C1 segment of cervical spinal cord (tissue), 14 donors: ENCODE data around the gene BICD1.
"Not testable (repeated sequence)": the region's sequence is repeated elsewhere in the genome, so short reads cannot be mapped to it uniquely, and the experiment has no call there.

Experiments used
- DNase-seq, 14 donors: peaks; one replicate each; lab custom pipeline; 2025; lab: John Stamatoyannopoulos, UW

BICD1 gene

DNA sequence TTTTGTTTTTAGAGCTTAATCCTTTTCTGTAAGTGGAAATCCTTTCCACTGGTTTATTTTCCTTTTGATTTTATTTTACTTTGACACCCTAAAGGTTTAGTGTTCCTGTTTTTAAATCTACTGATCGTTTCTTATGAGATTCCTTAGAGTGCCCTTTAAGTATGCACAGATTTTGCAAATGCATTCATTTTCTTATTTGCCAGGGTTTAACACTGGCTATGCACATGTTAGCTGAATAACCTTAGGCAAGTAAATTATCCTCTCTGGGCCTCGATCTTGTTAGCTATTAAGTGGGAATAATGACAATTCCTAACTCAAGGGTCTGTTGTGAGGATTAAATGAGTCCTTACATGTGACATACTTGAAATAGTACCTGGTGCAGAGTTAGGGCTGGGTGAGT lies 136.0 kb downstream of the BICD1 start:
- DNase-seq, result no peak

DNA sequence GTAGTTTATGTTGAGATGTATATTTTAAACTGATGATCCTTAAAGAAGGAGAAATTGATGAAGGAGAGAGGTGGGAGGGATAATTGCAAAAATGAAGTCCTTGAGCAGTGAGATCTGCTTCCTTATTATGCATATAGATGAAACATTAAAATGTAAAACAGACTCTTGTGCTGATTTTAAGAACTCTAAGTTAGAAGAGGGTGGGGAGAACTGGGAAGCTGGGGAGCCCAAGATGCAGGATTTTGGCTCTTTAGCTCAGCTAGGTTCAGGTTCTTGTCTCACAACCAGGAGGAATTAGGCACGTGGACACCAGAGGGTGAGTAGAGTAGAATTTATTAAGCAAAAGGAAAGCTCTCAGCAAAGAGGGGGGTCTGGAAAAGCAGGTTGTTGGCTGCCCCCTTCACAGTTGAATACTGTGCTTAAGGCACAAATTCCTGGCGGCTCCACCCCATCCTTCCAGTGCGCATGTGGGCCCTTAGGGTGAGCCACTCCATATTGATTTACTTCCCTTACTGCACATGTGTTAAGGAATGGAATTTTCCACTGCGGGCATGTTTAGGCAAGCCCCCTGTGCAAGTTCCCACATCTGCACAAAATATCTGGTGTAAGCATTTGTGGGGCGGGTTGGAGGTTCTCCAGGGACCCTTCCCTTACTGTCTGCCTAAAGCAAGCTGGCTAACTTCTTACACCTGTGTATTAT lies 141.9 kb downstream of the BICD1 start:
- no peak for DNase-seq

DNA sequence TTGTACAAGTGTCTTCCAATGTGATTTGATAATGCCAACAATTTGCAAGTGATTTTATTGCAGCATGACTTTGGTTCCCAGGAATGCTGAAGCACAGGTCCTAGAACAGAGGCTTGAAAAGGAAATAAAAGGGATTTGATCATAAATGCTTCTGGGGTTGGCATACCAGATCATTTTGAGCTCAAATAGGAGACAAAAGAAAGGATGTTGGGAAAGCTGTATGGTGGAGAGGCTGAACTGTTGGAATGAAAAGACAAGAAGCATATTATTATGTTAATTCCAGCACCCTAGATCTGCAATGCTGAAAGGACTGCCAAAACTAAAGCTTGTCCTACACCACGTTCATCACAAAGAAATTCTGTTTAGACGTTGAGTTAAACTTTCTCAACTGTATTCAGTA lies 143.1 kb downstream of the BICD1 start:
- DNase-seq, result no peak

DNA sequence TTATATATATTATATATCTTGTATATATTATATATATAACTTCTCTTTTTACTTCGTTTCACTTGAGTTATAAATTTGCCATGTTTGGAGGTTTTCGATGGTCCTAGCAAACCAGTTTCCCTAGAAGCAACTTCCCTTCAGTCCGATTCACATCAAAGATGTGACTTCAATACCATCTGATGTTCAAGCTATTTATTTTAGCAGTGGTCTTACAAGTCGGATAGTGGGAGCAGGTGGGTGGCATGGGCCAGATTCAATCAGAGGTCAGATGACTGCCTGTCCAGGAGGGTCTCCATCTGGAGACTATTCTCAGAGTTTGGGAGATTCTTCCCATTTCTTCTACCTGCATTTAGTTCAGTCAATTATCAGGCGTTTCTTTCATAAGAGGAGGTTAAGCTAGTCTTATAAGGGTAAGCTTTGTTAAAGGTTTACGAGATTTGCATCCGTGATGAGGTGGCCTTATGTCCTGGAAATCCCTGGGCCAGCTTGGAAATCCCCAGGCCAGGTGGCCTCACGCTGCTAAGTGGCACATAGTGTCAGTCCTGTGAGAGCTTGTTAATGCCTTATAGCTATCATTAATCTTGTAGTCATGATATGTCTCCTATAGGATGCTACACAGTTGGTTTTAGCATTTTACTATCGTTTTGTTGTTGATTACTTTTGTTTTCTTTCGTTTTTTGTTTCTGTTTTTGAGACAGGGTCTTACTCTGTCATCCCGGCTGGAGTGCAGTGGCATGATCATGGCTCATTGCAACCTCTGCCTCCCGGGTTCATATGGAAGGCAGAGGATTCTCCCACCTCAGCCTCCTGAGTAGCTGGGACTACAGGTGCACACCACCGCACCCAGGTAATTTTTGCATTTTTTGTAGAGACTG lies 145.8 kb downstream of the BICD1 start:
- peak in 1 of 14 donors; percentile 6 for DNase-seq

DNA sequence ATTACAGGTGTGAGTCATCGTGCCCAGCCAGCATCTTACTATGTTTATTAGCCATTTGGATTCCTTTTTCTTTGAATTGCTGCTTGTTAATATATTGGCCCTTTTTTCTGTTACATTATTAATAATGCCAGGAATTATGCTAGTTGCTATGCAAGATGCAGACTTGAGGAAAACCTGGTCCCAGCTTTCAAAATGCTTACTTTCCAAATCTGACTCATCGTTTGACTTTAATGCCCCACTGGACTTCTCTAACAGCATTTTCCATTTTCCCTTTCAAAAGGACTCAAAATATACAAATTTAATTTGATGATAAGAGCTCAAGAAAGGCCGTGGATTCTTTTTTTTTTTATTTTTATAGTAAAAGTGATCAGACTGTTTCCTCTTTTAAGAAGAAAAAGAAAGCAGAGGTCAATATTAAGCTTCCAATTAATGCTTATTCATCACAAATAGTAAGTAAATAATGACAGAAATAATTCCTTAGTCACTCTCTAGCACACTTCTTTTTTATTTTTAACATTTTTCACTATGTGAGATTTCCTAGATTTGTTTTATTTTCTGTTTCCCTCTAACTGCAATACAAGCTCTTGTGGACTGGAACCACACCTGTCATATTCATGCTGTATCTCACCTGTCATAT lies 146.6 kb downstream of the BICD1 start:
- no peak for DNase-seq

DNA sequence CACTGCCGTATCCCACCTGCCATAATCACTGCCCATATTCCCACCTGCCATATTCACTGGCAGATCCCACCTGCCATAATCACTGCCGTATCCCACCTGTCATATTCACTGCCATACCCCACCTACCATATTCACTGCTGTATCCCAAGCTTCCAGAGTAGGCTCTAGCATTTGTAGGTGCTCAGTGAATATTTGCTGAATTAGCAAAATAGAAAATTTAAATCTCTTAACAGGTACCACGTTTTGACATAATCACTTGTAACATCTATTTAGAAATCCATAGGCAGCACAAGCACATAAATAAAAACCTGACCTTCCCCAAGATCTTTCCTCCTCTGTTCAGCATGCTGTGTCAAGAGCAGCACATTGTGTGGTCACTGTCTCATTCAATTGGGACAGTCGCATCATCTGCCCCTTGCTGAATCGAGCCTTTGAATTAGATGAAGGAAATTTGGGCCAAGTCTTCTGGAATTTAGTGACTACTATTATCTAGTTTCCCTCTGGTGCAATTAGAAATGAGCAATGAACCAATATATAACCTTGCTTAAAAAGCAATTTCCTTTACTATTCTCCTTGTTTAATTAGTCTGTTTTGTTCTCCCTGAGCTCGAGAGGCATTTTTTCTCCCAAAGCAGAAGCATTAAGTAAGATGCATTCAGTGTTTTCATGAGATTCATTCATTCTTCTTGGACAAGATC lies 147.8 kb downstream of the BICD1 start:
- no peak for DNase-seq

DNA sequence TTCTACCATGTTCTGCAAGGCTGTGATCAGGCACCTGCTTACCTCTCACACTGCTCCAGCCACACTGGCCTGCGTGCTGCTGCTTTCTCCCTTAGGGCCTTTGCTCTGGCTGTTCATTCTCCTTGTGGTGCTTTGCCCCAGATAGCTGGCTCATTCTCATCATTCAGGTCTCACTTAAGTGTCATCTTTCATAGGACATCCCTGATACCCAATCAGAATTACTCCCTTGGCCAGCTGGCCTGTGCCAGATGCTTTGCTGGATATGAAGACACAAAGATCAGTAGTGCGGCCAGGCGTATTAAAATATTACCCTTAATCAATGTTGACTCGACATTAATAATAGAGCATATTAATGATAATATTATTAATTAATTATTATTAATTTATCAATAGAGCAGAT lies 148.9 kb downstream of the BICD1 start:
- no peak for DNase-seq

DNA sequence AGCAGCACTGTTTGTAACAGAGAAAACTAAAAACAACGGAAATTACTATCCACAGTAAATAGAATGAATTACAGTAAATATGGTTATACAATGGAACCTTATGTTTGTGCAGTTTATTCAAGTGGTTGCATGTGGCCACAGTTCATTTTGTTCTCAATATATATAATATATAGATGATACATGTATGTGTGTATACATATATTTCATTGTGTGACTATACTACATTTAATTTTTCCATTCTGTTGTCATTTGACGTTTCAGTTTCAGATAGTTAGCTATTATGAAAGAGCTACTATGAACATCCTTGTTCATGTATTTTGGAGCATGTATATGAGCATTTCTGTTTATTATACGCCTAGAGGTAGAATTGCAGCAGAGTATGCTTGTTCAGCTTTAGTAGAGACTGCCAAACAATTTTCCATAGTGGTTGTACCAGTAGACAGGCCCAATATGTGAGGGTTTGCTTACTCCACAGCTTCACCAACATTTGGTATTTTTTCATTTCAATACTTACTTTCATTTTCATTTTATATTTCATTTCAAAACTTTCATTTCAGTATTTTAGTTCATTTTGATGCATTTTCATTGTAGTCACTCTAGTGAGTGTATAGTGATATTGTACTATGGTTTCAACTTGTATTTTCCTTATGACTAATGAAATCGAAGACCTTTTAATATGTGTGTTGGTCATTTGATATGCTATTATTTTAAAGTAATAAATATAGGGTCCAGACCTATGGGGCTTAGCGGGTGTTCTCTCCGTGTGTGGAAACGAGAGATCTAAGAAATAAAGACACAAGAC lies 151.2 kb downstream of the BICD1 start:
- DNase-seq, result no peak

DNA sequence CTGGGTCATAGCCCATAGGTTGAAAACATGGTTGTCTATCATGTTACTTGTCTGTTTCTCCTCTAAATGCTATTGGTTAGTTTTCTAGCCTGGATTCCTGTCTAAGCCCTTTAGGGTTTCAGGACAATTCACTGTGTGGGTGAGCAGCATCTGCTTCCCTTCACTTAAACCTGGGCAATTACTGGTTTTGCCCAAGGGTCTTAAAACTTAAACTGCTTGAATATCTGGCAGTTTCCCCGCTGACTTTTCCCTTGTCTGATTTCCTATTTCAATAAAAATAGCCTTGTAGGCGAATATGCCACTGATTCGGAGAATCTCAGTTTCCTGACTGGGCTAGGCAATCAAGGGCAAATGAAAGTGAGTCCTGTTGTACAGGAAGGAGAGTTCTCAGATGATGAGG lies 154.0 kb downstream of the BICD1 start:
- DNase-seq, result no peak

DNA sequence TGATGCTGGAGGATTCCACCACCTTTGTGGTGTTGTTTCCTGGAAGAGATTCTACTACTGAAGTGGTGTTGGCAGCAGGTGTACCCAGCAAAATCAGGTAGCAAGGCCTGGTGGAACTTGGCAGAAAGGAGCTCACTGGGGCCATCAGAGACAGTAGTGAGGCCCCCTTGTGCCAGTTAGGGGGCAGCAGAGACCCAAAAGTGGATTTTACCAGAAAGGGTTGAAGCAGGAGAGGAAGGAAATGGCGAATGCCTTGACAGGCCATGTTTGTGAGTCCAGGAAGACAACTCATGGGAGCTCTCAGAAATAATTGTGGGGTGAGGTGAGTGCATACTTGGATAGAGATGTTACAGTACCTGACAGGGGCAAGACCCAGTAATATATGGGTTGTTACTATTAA lies 155.0 kb downstream of the BICD1 start:
- no peak for DNase-seq

DNA sequence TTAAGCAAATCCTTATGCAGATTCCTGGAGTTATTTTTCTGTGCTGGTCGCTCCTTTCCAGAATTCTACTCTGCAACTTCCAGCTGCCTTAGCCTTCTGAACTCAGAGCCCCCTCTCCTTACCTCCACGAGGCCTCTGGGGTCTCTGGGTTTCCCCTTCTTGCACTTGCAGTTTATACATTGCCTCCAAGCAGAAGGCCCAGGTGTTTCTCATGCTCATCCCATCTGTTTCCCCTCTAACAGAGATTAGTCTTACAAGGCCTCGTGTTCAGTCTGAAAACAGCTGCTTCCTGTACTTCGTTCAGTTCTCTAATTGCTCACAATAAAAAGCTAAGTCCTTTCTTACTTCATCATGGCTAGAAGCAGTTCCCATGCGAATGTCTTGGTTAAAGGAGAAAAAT lies 158.3 kb downstream of the BICD1 start:
- no peak for DNase-seq

DNA sequence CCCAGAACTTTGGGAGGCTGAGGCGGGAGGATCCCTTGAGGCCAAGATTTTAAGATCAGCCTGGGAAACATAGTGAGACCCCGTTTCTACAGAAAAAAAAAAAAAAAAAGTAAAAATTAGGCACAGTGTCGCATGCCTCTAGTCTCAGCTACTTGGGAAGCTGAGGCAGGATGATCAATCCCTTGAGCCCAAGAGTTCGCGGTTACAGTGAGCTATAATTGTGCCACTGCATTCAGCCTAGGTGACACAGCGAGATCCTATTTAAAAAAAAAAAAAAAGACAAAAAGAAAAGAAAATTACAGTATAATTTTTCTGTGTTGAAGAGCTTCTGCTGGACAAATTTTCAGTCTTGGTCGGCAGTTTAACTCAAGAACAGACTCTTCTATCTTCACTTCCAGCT lies 158.8 kb downstream of the BICD1 start:
- DNase-seq, result no peak

DNA sequence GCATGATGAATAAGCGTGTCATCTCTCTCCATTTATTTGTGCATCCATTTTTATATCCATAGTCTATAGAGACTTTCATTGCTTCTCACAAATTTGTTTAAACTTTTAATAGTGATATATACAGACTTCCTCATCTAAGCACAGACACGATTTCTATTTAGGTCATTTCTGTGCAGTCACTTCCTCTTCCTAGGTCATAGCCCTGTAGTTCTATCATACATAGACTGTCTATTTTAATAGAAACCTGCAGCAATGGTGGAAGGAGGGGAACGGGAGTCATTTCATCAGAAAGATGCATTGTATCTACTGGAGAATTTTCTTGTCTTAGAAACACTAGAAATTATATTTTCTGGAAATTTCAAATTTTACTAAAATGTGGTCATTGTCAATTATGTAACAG lies 159.3 kb downstream of the BICD1 start:
- DNase-seq, result no peak

DNA sequence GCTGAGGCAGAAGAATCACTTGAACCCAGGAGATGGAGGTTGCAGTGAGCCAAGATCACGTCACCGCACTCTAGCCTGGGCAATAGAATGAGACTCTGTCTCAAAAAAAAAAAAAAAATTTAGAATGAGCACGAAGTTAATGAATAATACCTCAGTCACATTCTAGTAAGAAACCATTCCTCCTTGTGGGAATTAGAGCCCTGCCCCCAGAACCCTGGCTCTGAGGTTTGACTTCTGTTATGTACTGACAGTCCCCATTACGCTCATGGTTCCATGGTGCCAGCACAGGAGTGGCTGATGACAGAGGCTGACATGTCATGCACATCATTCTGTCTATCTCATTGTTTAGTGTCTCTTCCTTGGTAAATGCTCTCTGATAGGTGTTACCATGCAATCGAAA lies 160.1 kb downstream of the BICD1 start:
- DNase-seq, result no peak

DNA sequence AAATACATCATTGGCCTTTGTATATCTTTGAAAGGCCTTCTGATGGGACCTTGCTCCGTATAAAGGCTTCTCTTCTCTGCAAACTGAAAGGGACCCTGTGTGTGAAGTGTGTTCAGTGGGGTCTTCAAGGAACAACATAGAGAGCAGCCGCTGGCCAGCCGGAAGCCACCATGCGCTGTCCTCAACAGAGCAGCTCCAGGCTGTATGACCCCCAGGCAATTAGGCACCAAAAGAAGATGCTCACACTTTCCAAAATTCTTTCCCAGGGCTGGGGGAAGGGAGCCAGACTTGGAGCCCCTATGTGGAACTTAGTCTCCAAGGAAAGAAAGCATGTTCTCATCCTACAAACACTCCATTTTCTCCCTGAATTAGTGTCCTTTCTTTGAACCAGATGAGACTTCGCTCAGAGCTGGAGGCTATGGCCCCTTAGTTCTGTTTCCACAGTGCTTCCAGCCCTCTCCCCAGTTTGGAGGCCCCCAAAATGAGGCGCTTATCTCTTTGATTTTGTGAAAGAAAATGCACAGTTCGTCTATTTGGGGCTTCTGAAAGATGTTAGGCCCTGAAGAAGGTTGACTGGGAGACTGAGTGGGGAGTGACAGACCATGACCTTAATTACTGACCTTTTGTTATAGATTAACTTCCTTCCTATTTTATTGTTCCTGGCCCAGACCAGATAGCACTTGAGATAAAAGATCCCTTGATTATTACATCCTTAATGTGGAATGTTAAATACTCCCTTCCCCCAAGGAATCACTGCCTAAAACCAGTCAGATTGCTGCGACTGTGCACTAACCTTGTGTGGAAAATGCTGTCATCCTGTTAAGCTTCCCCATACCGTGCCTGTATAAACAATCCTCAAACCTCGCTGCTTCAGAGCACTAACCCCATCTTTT lies 164.4 kb downstream of the BICD1 start:
- DNase-seq, result peak in 10 of 14 donors; percentile 8 to 72 (median 40)

DNA sequence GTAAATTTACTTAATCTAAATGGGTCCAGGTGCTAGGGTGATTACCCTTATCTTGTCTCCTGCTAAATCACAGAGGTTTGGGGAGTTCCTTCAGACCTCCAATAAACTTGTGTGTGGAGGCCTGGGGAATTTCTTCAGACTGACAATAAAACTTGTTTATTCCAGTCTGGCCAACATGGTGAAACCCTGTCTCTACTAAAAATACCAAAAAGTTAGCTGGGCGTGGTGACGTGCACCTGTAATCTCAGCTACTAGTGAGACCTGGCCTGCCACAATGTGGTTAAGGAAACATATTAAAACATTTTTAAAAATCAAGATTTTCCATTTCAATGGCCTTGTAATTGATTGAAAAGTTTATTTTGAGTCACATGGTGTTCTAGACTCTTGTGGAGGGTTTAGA lies 165.8 kb downstream of the BICD1 start:
- DNase-seq, result no peak

DNA sequence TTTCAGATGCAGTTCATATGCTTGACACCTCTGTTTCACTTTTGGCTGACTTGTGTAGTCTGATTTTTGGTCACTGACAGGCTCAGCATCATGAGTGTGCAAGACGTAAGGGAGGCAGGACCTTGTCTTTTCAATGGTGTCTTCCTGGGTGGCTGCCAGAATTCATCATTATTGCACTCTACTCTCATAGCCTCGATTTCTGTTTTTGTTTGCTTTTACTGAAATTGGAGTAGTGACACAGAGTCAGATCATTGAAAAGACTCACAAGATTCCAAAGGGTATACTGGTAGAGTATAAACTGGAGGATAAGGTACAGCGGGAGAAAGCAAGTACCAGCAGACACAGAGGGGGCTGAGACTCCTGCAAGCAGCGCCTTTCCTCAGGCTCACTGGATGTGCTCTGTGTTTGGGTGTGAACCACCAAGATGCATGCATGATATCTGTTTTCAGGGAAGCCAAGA lies 166.4 kb downstream of the BICD1 start:
- no peak for DNase-seq

DNA sequence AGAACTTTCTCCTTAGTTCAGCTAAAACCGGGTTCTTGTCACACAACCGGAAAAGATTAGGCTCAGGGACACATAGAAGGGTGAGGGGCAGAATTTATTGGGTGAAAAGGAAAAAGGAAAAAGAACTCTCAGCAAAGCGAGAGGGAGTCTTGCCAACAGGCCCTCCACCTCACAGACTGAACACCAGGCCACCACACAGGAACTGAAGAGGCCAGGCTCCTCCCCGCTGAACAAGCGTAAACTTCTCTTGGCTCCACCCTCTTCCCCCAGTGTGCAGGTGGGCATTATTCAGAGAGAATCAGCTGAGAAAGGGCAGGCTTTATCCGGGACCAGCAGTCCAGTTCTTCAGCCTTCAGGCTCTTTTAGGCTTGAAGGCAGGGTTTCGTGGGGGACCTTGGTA lies 167.1 kb downstream of the BICD1 start:
- DNase-seq, result no peak

DNA sequence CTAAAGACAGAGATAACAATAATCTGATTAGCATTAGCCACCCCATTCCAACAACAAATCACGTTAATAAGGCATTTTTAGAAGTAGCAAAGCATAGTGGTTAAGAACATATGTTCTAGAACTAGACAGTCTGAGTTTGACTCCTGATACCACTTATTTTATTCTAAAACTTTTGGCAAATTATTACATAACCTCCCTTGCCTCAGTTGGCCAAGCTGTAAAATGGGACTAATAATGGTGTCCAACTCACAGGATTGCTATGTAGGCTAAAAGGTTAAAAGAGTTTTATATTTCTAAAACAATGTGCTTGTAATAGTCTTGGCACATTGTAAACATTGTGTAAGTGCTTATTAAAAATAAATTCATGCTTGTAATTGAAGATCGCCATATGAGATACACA lies 168.0 kb downstream of the BICD1 start:
- DNase-seq, result no peak

DNA sequence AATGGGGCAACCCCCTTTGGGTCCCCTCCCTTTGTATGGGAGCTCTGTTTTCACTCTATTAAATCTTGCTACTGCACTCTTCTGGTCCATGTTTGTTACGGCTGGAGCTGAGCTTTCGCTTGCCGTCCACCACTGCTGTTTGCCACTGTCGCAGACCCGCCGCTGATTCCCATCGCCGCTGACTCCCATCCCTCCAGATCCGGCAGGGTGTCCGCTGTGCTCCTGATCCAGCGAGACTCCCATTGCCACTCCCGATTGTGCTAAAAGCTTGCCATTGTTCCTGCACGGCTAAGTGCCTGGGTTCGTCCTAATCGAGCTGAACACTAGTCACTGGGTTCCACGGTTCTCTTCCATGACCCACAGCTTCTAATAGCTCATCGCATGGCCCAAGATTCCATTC lies 168.9 kb downstream of the BICD1 start:
- DNase-seq, result not testable (repeated sequence)
